Umbilical cord (tissue), 2 donors: Measurements from ENCODE around the gene GLT1D1. TPM values are rescaled to one million over a fixed set of nuclear protein-coding genes. Genes with fewer than 3 reads are reported as not detected.

Source experiments
- DNase-seq: peaks from one replicate; pipeline ENCODE4 v3.0.0-alpha.2; 2015; ENCODE audit warnings: low spot score
- total RNA-seq: library from RNA; depleted of rRNA; stranded (reverse); fragments of >200 nt; gene quantifications from one replicate; pipeline ENCODE4 v1.2.3, GENCODE V29; 2014; ENCODE audit warnings: low replicate concordance; ENCODE audit not compliant: insufficient read depth

GLT1D1 gene
- total RNA-seq, 1 donor from 2014 or later: 0.48 TPM

DNA sequence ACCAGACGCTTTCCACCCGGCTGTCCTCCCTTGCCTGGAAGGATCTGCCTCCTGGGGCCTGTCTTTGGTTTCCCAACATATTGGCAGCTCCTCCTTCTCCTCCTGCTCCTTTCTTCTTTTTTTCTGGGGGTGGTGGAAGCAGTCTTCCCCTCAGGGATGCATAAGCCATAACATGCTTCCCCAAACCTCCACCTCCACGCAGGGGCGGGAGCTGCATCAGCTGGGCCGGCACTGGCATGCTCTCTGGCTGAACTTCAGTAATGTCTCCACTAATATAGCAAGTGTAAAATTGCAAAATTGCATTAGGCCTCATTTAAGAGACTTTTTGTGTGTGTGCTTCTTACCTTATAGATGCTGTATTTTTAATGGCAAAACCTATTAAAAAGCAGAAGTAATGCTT, 58.6 kb downstream of the GLT1D1 start:
- no peak for DNase-seq

DNA sequence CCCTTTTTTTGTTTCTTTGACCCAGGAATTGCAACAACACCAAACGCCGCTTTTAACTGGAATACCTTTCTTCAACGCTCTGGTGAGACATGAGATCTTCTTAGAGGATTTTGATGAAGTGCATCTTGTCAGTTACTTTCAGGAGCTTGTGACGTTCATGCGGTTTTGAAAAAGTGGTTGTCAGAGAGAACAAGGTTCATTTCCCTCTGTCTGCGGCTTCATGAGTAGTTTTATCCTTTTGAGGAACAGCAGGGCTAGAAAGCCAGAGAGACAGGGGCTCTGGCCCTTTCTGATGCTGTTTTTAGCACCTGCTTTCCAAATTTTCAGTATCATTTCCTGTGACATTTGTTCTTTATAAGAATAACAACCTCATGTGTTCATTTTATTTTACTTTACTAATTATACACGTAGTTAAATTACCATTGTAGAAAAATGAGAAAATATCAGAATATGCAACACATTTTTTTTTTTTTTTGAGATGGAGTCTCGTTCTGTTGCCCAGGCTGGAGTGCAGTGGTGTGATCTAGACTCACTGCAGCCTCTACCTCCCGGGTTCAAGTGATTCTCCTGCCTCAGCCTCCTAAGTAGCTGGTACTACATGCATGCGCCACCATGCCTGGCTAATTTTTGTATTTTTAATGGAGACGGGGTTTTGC, 61.8 kb downstream of the GLT1D1 start:
- DNase-seq: peak; percentile 38

DNA sequence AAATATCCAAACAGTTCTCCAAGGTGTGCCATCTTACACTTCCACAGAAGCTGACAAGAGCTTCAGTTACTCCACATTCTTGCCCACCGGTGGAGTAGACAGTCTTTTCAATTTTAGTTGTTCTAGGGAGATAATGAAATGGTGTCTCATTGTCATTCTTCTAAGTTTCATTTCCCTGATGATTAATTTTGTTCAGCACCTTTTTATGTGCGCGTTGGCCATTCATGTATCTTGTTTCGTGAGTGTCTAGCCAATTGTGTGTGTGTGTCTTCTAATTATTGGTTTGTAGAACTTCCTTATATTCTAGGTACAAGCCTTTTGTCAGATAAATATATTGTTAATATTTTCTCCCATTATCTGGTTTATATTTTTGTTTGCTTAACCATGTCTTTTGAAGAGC, 63.1 kb downstream of the GLT1D1 start:
- no peak for DNase-seq

- DNase-seq: no peak
Observed at GRCh38 chr12:128918481-128919260, 65.4 kb downstream of the GLT1D1 start.

GRCh38 chr12:128920468-128920867, 67.2 kb downstream of the GLT1D1 start:
- DNase-seq: peak; percentile 79

- DNase-seq: no peak
Observed at GRCh38 chr12:128928361-128928760, 75.1 kb downstream of the GLT1D1 start.

GRCh38 chr12:128929057-128929456, 75.8 kb downstream of the GLT1D1 start:
- peak; percentile 81 for DNase-seq

GRCh38 chr12:128930606-128931005, 77.3 kb downstream of the GLT1D1 start:
- no peak for DNase-seq

GRCh38 chr12:128932521-128932920, 79.2 kb downstream of the GLT1D1 start:
- DNase-seq: no peak

GRCh38 chr12:128933039-128933438, 79.8 kb downstream of the GLT1D1 start:
- DNase-seq: no peak

DNA sequence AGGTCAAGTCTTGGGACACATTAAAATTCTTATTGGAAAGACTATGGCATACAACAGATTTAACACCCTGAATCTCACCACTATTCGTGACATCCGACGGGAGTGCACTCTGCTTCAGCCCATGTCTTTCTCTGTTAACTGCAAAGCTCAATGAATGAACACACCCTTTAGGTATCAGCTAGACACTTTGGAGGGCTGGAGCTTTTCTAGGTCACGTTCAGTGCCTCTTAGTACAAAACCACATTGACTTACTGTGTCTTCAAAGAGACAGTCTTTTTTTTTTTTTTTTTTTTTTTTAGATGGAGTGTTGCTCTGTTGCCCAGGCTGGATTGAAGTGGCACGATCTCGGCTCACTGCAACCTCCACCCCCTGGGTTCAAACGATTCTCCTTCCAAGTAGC, 80.6 kb downstream of the GLT1D1 start:
- no peak for DNase-seq

GRCh38 chr12:128938886-128939285, 85.6 kb downstream of the GLT1D1 start:
- DNase-seq: no peak

GRCh38 chr12:128940090-128940888, 87.0 kb downstream of the GLT1D1 start:
- no peak for DNase-seq

DNA sequence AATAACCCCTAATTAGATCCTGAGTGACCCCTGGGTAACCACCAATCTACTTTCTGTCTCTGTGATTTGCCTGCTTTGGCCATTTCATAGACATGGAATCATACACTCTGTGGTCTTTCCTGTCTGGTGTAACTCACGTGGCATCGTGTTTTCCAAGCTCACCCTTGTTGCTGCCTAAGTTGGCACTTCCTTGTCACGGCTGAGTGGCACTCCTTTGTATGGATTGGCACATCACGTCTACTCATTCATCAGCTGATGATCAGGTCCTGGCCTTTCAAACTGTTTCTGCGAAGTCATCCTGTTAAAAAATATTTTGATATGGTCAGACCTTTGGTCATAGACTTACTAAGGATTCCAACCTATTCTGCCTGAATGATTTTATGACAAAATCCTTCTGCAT, 87.7 kb downstream of the GLT1D1 start:
- DNase-seq: no peak

DNA sequence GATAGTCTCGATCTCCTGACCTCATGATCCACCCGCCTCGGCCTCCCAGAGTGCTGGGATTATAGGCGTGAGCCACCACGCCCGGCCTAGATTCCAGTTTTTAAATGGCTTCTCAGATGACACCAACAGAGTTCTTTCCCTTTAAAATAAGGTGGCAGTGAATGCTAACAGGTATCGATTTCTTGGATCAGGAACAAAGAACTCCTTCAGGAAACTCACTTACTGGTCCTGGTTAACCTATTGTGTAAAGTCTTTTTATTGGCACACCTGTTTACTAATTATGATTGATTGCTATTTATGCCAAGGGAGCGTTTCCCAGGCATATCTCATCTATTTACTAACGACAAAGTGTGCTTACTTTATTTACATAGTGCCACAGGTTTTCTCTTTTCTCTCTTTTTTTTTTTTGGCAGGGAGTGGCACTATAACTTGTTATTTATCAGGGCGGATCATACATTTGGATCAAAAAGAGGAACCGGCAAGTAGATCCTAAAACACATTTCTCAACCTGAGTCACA, 89.7 kb downstream of the GLT1D1 start:
- DNase-seq: no peak

GRCh38 chr12:128944956-128945355, 91.7 kb downstream of the GLT1D1 start:
- DNase-seq: no peak

DNA sequence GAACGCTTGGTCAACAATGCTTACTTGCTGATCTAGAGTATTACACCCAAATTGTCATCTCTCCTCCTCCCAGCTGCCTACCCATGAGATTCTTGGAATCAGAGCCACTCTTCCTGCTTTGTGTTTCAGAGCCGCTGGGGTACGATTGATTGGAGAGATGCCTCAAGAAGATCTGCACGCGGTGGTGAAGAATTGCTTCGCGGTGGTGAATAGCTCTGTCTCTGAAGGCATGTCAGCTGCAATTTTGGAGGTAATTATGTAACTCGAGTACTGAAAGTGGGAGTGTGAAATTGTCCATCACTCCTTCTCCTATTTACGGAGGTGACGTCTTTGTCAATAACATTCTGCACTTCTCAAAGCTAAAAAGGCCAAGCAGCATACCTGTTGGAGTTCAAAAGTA, 93.9 kb downstream of the GLT1D1 start:
- no peak for DNase-seq

GRCh38 chr12:128949086-128949485, 95.8 kb downstream of the GLT1D1 start:
- DNase-seq: no peak

GRCh38 chr12:128951448-128951847, 98.2 kb downstream of the GLT1D1 start:
- DNase-seq: no peak

DNA sequence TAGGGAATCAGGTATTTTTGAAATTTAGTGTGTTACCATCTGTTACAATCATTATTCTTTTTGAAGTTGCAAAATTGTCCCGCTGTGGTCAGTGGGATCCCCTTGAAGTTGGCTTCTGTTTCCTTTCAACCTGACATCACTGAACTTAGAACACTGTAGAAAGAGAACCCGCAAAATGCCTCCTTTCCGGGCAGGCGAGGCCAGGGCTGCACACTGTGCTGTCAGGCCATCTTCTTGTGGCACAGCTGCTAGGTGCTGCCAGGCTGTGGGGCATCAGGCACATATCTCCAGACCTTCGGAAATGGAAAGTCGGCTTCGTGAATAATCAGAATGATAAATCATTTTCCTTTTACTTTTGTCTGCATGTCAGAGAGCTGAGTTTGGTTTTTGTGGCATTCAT, 103.5 kb downstream of the GLT1D1 start:
- DNase-seq: no peak

- no peak for DNase-seq
Observed at GRCh38 chr12:128959901-128960300, 106.6 kb downstream of the GLT1D1 start.

DNA sequence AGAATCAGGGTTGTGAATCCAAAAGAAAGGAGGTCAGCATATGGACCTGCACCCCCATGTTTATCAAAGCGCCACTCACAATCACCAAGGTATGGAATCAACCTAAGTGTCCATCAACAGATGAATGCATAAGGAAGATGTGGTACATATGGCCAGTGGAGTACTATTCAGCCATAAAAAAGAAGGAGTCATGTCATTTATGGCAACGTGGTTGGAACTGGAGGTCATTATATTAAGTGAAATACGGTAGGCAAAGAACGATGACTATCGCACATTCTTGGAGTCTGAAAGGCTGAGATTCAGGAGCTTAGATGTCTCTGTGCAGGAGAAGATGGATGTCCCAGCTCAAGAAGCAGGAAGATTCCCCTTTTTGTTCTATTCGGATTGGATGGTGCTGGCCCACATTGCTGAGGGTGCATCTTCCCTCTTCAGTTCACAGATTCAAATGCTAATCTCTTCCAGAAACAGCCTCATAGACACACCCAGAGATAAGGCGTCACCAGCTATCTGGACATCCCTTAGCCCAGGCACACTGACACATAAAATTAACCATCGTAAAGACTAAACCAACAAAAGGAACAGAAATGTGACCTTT, 108.1 kb downstream of the GLT1D1 start:
- no peak for DNase-seq
